Activated B cell treated with CpG ODN at 0.5 μM for 24 hours (primary cell): Measurements from ENCODE around the gene M1AP. TPM values are rescaled to one million over a fixed set of nuclear protein-coding genes. Genes with fewer than 3 reads are reported as not detected.

ENCODE experiments used
- ATAC-seq: fragments of 200-7000 bp; cut with Tn5 transposase; one replicate; pipeline ENCODE4 v1.10.0; 2021; ENCODE audit warnings: low read depth, mild to moderate bottlenecking, moderate library complexity
- CTCF ChIA-PET: fragments of 350-600 bp; sonication (Branson Sonifier 250); formaldehyde crosslinking; loops from one replicate; lab custom pipeline; 2021; ENCODE audit warnings: antibody characterized with exemption; lab: Charles Lee
- POLR2A ChIA-PET: fragments of 350-600 bp; sonication (Branson Sonifier 250); formaldehyde crosslinking; loops from one replicate; lab custom pipeline; 2021; ENCODE audit warnings: antibody characterized with exemption; lab: Charles Lee
- DNase-seq: peaks from one replicate; pipeline ENCODE4 v3.0.0; 2022
- H3K27ac Mint-ChIP-seq: one replicate; pipeline ENCODE4 v1.8.0; 2020; ENCODE audit warnings: mixed read lengths
- H3K27me3 Mint-ChIP-seq: one replicate; pipeline ENCODE4 v1.8.0; 2021; ENCODE audit warnings: mixed read lengths
- H3K36me3 Mint-ChIP-seq: one replicate; pipeline ENCODE4 v1.8.0; 2021; ENCODE audit warnings: low read depth, mixed read lengths
- H3K4me1 Mint-ChIP-seq: one replicate; pipeline ENCODE4 v1.8.0; 2021; ENCODE audit warnings: mixed read lengths
- H3K4me3 Mint-ChIP-seq: one replicate; pipeline ENCODE4 v1.8.0; 2020; ENCODE audit warnings: mild to moderate bottlenecking, mixed read lengths
- H3K9me3 Mint-ChIP-seq: one replicate; pipeline ENCODE4 v1.8.0; 2020; ENCODE audit warnings: mixed read lengths
- CTCF ChIP-seq: fragments of 200-600 bp; IDR thresholded peaks from one replicate; pipeline ENCODE4 v1.8.0; 2022; ENCODE audit warnings: antibody characterized with exemption, mild to moderate bottlenecking
- intact Hi-C: fragments of 100-400 bp; cut with micrococcal nuclease; formaldehyde crosslinking; loops from one replicate; pipeline ENCODE4 v1.15.1; 2024
- total RNA-seq: library from RNA; stranded (reverse); gene quantifications from 2 replicates; pipeline ENCODE4 v1.2.3, GENCODE V29; 2022

M1AP gene
- total RNA-seq, 1 donor from 2014 or later = not detected

DNA sequence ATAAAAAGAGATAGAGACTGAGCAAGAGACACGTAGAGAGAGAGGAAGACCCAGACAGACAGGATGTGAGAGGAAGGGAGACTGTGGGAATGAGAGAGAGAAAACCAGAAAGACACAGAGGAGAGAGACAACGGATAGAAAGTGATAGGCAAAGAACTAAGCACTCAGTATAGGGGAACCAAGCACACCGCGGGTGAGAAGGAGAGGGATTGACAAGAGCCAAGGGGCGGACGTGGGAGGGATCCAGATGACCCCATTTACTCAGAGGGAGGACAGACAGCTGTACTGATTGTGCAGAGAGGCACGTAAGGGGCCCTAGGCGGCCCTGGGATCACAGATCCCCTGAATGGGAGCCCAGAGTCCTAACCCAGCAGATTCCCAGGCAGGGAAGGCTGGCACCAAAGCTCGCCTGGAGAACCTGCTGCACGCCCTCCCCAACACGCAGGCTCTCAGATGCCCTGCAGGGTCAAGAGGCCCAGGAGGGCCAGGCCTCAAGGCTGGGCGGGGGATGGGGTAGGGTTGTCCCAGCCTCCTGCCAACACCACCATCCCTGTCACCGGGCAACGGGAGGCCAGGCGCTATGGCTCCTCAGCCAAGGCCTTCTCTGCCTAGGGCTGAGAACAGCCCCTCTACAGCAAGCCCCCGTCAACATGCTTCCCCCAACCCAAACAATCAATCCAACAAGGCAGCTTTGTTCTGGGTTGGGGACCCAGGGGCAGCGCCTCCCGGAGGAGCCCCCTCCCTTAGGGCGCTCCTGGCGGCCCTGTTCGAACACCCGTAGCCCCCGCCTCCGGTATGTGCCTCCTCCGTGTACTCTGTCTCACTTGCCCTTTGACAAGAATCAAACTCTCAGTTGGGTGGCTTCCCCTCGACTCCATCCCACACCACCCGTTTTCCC lies 95.0 kb downstream of the M1AP start:
- Mint-ChIP-seq H3K4me3 (peak overlapping the region; percentile 77), H3K27me3 (peaks cover 10% of the 10 kb centered on the region), H3K27ac (peak overlapping the region; percentile 72), H3K4me1 (peaks cover 37% of the 10 kb centered on the region), H3K36me3 (peaks cover 16% of the 10 kb centered on the region), H3K9me3 (no peaks in the 10 kb centered on the region)
- DNase-seq (no peak), ATAC-seq (no peak)
- intact Hi-C loops = no loop called here
- CTCF ChIA-PET = no interaction called here
- POLR2A ChIA-PET = interaction anchor here (0.6 to 2.3 kb wide), 6 partner anchors 14 to 84 kb away, joined by 3 to 10 read pairs (median 4); partner anchors contain the start of genes AUP1, HTRA2, MRPL53 and TTC31
- TF ChIP-seq CTCF = no peak

- CTCF ChIA-PET = interaction anchor here (0.6 kb wide), 1 partner anchor 19 kb away, joined by 3 read pairs; no protein-coding TSS in a partner anchor
Measured at GRCh38 chr2:74551942-74552913, 95.9 kb downstream of the M1AP start.

GRCh38 chr2:74551530-74551929 lies 96.6 kb downstream of the M1AP start:
- DNase-seq = no peak

More at GRCh38 chr2:74551942-74552913, 95.9 kb downstream of the M1AP start:
- intact Hi-C loops = no loop called here
- no peak for TF ChIP-seq CTCF
- peaks cover 14% of the 10 kb centered on the region for H3K36me3 Mint-ChIP-seq
- H3K9me3 Mint-ChIP-seq = no peaks in the 10 kb centered on the region
- peak overlapping the region; percentile 42 for H3K4me3 Mint-ChIP-seq
- H3K27ac Mint-ChIP-seq = peak overlapping the region; percentile 48
- H3K27me3 Mint-ChIP-seq = peaks cover 17% of the 10 kb centered on the region
- H3K4me1 Mint-ChIP-seq = peaks cover 39% of the 10 kb centered on the region
- no peak for ATAC-seq
- POLR2A ChIA-PET = interaction anchor here (0.6 to 2.3 kb wide), 5 partner anchors 13 to 45 kb away, joined by 3 to 8 read pairs (median 4); partner anchors contain the start of genes AUP1 and HTRA2
- DNase-seq = no peak

DNA sequence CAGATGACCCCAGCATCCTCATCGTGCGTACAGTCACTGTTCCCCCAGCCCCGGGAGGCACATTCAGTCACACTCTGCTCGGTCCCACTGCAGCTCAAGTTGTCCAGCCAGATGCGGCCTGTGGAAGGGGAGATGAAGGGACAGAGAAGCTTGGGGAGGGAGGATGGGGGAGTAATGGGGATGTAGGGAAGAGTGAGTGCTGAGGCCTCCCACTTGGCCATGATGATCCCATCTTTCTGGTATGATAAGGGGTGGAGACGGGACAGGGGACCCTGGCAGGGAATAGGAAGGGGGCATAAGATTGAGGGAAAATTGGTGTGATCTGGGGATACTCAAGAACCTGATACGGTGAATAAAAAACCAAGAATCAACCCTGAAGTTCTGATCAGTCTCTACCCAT lies 97.9 kb downstream of the M1AP start:
- intact Hi-C loops = no loop called here
- ATAC-seq (no peak), DNase-seq (no peak)
- ChIA-PET CTCF (interaction anchor here (0.7 to 0.9 kb wide), 2 partner anchors 44 to 78 kb away, joined by 3 read pairs; partner anchors contain the start of gene MRPL53), POLR2A (interaction anchor here (0.9 to 1.3 kb wide), 3 partner anchors 11 to 19 kb away, joined by 3 to 5 read pairs (median 3); no protein-coding TSS in a partner anchor)
- H3K4me1 Mint-ChIP-seq = peaks cover 30% of the 10 kb centered on the region
- peak overlapping the region; percentile 0 for H3K4me3 Mint-ChIP-seq
- H3K36me3 Mint-ChIP-seq = peaks cover 5% of the 10 kb centered on the region
- H3K27ac Mint-ChIP-seq = no peak overlapping the region
- H3K27me3 Mint-ChIP-seq = peaks cover 19% of the 10 kb centered on the region
- no peaks in the 10 kb centered on the region for H3K9me3 Mint-ChIP-seq
- no peak for TF ChIP-seq CTCF

More at GRCh38 chr2:74551530-74551929, 96.6 kb downstream of the M1AP start:
- ATAC-seq = no peak
- H3K27me3 Mint-ChIP-seq = peaks cover 19% of the 10 kb centered on the region
- POLR2A ChIA-PET = interaction anchor here (0.6 to 1.5 kb wide), 3 partner anchors 22 to 46 kb away, joined by 3 to 4 read pairs (median 3); partner anchors contain the start of genes AUP1 and HTRA2
- peaks cover 8% of the 10 kb centered on the region for H3K36me3 Mint-ChIP-seq
- no peak for TF ChIP-seq CTCF
- H3K27ac Mint-ChIP-seq = no peak overlapping the region
- no peaks in the 10 kb centered on the region for H3K9me3 Mint-ChIP-seq
- CTCF ChIA-PET = interaction anchor here (0.6 kb wide), 1 partner anchor 20 kb away, joined by 3 read pairs; no protein-coding TSS in a partner anchor
- H3K4me1 Mint-ChIP-seq = peaks cover 39% of the 10 kb centered on the region
- intact Hi-C loops = no loop called here
- no peak overlapping the region for H3K4me3 Mint-ChIP-seq
